GM15510 (cell line): Measurements from ENCODE around the gene MKX.

Experiments
- POLR2A ChIP-seq: IDR thresholded peaks from 3 replicates; pipeline ENCODE4 v1.6.1; 2011; ENCODE audit warnings: borderline replicate concordance; ENCODE audit not compliant: insufficient read length; ENCODE audit errors: extremely low read depth

The MKX gene

DNA sequence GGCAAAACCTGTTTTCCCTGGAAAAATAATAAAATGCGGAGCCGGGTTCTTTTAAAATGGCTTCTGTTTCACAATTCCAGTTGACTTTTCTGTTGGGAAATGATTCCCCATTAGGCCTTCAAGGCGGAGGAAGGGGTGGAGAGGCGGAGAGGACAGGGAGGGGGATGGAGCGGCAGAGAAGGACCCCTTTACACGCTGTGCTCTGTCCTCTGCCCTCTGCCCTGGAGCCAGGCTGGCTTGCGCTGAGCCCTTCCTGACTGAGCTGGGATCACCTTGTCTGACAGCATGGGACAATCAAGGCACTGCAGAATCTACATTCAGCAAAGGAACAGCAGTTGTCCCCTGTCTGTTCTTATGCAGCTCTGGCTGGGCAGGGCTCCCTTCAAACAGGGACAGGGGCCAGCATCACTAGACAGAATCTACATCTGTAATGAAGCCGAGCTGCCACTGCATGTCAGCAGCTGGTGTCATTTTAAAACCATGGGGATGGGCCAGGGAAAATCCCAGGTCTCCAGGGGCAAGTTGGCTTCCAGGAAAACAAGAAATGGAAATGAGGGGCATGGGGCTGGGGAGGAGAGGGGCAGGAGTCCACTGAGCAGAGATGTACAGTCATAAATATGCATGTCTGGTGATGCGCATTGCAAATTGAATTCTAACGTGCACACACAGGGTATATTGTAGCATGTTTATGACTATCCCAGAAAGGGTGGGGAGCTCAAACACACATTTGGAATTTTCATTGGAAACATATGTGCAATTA lies 120.0 kb downstream of the MKX start:
- no peak for TF ChIP-seq POLR2A

DNA sequence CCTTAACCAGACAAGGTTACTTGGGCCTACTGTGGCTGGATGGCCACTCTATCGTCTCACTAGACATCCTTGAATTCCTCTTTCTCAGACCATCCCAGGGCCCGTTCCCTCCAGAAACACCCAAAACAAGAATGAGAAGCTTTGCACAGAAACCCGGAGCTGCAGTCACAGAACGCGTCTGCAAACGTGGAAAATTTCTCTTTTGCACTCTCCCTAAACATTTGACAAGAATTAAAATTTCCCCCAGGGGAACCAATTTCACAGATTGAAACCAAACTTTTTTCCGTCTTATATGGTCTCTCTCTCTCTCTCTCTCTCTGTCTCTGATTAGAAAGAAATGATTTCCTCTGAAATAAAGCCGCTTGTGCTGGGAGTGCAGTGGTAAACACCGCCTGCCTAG lies 120.7 kb downstream of the MKX start:
- no peak for TF ChIP-seq POLR2A
